Globus pallidus (tissue), 1 donor: ENCODE results near the gene COMMD1.
"Not testable (repeated sequence)": the region's sequence is repeated elsewhere in the genome, so short reads cannot be mapped to it uniquely, and the experiment has no call there.

Source experiments
- DNase-seq: peaks from one replicate; pipeline ENCODE4 v3.0.0-alpha.2; 2015; ENCODE audit warnings: low spot score

The COMMD1 gene

GRCh38 chr2:62030902-62031301 is 125.4 kb downstream of the COMMD1 start:
- no peak for DNase-seq

- no peak for DNase-seq
Measured at GRCh38 chr2:62032096-62032495, 126.6 kb downstream of the COMMD1 start.

- DNase-seq, result no peak
Measured at GRCh38 chr2:62034715-62035114, 129.2 kb downstream of the COMMD1 start.

DNA sequence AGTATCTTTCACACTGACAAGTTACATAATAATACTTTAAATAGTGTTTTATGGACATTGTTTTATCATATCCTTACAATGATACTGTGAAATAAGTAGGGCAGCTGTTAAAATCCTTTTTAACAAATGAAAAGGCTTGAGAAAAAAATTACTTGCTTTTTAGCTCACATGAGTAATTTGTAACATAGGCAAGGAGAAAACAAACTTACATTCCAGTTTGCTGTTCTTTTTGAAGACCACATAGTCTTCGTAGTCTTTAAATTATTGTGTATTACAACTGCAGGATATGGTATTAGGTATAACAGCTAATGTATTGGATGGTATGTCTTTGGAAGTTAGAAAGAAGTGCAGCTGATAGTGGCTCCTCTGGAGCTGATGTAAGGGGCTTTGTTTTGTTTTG is 130.8 kb downstream of the COMMD1 start:
- no peak for DNase-seq

DNA sequence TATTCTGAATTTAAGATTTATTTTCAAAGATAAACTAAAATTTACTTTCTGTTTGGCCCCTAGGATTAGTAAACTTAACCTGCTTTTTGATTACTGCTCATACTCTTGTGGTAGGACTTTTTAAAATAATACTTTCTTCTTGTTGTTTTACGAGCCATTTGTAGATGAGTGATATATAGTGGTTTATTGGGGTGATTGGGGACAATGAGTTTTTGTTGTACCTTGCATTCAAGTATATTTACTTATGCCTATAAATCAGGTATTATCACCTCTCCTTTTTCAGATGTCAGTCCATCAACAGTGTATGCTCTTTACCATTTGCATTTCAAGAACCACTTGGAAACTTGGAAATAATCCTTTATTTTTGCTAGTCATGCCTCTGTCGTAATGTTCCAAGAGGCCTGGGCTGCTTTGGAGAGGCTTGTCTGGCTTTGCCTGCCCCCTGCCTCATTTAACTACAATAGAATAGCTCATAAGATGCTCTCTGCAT is 131.3 kb downstream of the COMMD1 start:
- DNase-seq, result no peak

- DNase-seq, result peak; percentile 37
Measured at GRCh38 chr2:62038975-62039771, 133.7 kb downstream of the COMMD1 start.

DNA sequence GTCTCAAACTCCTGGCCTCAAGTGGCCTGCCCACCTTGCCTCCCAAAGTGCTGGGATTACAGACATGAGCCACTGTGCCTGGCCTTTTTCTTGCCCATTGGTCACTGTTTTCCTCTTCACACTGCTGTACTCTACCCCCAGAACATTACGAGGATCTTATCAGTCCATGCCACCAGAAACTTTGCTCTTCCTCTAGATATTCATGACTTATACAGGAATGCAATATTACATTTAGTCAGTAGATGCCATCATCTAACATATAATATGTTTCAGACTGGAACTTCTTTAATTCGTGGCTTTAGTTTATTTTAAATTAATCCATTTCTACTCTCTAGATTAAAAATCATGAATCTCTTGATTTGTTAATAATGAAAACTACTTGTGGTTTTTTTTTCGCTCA is 135.5 kb downstream of the COMMD1 start:
- no peak for DNase-seq

GRCh38 chr2:62041701-62042385 is 136.4 kb downstream of the COMMD1 start:
- DNase-seq, result not testable (repeated sequence)

GRCh38 chr2:62042400-62042799 is 136.9 kb downstream of the COMMD1 start:
- DNase-seq, result no peak

- DNase-seq, result no peak
Measured at GRCh38 chr2:62042944-62043343, 137.5 kb downstream of the COMMD1 start.

DNA sequence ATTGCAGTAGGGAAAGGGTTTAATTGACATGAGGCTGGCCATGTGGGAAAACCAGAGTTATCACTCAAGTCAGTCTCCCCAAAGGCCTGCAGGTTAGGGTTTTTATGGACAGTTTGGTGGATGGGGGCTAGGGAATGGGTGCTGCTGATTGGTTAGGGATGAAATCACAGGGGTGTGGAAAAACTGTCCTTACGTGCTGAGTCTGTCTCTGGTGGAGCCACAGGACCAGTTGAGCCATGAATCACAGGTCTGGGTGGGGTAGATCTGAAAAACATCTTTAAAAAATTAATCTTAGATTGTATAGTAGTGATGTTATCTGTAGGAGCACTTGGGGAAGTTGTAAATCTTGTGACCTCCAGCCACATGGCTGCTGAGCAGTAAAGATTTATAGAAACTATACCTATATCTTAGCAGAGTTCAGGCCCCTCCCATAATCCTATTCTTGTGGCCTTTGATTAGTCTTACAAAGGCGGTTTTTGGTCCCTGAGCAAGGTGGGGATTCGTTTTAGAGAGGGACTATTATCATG is 139.6 kb downstream of the COMMD1 start:
- DNase-seq, result no peak

DNA sequence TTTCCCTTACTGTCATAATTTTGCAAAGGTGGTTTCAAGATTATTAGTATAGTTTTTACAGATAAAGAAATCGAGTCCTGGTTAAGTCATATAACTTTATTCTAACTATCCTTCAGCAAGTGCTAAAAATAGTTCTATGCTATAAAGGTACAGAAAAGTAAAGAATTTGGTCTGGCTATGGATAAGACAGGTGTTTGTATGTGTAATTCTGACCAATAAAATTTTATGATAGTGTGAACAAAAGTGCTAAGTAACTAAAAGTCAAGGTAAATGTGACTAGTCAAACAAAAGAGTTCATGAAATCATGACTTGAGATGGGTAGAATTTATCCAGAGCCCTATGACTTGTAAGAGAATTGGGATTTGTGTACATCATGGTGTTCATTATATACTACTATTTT is 140.7 kb downstream of the COMMD1 start:
- DNase-seq, result no peak

DNA sequence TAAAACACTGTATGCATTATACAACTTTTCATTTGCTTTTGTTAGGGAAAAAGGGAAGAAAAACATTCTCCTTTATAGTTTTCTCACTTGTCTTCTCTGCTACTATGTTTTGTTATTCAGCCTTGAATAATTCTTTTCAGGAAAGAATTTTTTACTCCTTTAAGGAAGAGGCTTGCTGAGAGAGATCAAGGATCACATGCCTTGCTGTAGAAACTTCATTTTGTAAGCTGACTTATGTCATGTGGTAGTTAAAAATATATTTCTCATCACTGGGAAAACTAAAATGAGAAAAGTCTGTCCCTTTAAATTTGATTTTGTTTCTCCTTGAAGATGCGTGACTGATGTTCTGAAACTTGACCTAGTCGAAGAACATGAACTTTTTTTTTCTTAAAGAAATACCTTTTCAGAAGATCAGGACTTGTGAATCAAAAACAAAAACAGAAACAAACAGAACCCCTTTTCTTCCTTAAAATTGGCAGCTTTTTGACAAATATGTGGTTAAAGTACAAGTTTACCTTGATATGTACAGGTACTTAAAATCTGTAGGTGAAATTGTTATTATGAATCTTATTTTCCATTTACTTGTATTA is 145.1 kb downstream of the COMMD1 start:
- DNase-seq, result no peak

DNA sequence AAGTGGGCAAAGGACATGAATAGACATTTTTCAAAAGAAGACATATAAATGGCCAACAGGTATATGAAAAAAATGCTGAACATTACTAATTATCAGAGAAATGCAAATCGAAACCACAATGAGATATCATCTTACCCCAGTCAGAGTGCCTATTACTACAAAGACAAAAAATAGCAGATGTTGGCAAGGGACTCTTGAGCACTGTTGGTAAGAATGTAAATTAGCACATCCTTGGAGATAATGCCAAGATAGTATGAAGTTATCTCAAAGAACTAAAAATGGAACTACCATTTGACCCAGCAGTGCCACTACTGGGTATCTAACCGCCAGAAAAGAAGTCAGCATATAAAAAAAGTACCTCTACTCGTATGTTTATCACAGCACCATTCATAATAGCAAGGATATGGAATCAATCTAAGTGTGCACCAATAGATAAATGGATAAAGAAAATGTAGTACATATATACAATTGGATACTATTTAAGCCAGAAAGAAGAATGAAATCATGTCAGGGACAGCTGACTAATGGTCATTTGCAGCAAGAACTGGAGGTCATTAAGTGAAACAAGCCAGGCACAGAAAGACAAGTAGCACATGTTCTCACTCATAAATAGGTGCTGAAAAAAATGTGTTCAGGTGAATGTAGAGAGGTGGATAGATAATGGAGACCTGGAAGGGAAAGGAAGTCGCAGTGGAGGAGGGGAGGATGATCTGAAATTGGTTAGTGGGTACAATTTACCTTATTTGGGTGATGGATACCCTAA is 148.7 kb downstream of the COMMD1 start:
- DNase-seq, result no peak

GRCh38 chr2:62054916-62055450 is 149.5 kb downstream of the COMMD1 start:
- DNase-seq, result no peak

DNA sequence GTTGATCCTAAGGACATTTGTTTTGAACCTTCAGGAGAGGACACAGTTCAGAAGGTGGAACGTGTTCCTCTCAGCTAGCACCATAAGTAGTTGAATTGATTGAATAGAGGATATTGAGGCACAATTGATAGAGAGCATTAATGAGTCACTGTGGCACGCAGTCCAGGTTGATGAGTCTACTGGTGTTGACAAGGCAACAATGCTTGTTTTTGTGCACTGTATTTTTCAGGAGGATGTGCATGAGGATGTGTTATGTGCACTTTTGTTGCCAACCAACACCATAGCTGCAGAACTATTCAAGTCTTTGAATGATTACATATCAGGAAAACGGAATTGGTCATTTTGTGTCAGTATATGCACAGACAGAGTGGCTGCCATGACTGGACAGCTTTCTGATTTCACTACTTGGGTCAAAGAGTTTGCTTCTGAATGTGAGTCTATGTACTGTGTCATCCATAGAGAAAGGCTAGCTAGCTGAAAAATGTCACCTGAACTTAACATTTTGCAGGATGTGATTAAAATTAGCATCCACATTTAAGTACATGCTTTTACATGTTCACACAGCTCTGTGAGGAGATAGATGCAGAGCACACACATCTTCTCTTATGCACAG is 150.4 kb downstream of the COMMD1 start:
- no peak for DNase-seq

DNA sequence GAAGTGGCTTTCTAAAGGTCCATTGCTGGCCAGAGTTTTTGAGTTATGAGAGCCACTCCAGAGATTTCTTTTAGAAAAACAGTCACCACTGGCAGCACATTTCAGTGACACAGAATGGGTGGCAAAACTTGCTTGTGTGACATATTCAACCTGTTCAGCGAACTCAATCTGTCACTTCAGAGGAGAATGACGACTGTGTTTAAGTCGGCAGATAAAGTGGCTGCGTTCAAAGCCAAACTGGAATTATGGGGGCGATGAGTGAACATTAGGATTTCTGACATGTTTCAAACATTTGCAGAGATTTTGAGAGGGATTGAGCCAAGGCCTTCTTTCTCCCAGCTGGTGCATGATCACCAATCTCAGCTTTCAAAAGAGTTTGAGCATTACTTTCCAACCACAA is 150.9 kb downstream of the COMMD1 start:
- DNase-seq, result no peak

DNA sequence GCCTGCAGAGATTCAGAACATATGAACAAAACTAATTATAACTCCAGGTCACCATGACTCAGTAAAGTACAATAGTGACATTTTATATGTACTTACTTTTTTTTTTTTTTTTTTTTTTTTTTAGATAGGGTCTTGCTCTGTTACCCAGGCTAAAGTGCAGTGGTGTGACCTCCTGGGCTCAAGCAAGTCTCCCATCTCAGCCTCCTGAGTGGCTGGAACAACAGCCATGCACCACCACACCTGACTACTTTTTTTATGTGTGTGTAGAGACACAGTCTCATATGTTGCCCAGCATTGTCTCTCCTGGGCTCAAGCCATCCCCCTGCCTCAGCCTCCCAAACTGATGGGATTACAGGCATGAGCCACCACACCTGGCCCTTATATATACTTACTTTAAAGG is 159.8 kb downstream of the COMMD1 start:
- DNase-seq, result no peak

DNA sequence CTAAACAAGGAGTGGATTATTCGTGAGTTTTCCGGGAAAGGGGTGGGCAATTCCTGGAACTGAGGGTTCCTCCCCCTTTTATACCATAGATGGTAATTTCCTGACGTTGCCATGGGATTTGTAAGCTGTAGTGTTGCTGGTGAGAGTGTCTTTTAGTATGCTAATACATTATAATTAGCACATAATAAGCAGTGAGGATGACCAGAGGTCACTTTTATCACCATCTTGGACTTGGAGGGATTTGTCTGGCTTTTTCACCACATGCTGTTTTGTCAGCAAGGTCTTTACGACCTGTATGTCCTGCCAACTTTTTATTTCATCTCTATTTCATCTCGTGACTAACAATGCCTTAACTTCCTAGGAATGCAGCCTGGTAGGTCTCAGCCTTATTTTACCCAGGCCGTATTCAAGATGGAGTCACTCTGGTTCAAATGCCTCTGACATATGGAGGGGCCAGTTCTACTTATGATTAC is 165.7 kb downstream of the COMMD1 start:
- no peak for DNase-seq

- DNase-seq, result no peak
Measured at GRCh38 chr2:62071760-62072680, 166.5 kb downstream of the COMMD1 start.
